Measurements from ENCODE around the gene HMGCS2.

The HMGCS2 gene

GRCh38 chr1:119747451-119747850 is 21.3 kb downstream of the HMGCS2 start:
- Histone ChIP-seq H3K4me1 (ENCODE audit: control insufficient read depth, low read depth, low read length) (peaks cover 10% of the 10 kb centered on the region), H3K27ac (ENCODE audit: low read length) (no peak overlapping the region), H3K36me3 (ENCODE audit: control insufficient read depth, low read depth, low read length) (peaks cover 20% of the 10 kb centered on the region), H3K9me3 (ENCODE audit: control insufficient read depth, low read depth, low read length) (no peaks in the 10 kb centered on the region), H3K4me3 (ENCODE audit: low read length) (no peak overlapping the region), H3K27me3 (ENCODE audit: control insufficient read depth, insufficient read depth, low read length) (no peaks in the 10 kb centered on the region), H3K9ac (ENCODE audit: low read length) (no peak overlapping the region)

- Histone ChIP-seq H3K36me3 (ENCODE audit: control insufficient read depth, low read depth, low read length) (peaks cover 44% of the 10 kb centered on the region), H3K27ac (ENCODE audit: low read length) (no peak overlapping the region), H3K4me1 (ENCODE audit: control insufficient read depth, low read depth, low read length) (peaks cover 10% of the 10 kb centered on the region), H3K9ac (ENCODE audit: low read length) (no peak overlapping the region), H3K9me3 (ENCODE audit: control insufficient read depth, low read depth, low read length) (no peaks in the 10 kb centered on the region), H3K27me3 (ENCODE audit: control insufficient read depth, insufficient read depth, low read length) (no peaks in the 10 kb centered on the region), H3K4me3 (ENCODE audit: low read length) (no peak overlapping the region)
Measured at GRCh38 chr1:119745034-119745433, 23.7 kb downstream of the HMGCS2 start.

GRCh38 chr1:119744598-119744942 is 24.1 kb downstream of the HMGCS2 start:
- Histone ChIP-seq H3K36me3 (ENCODE audit: control insufficient read depth, low read depth, low read length) (peaks cover 48% of the 10 kb centered on the region), H3K4me3 (ENCODE audit: low read length) (no peak overlapping the region), H3K4me1 (ENCODE audit: control insufficient read depth, low read depth, low read length) (peaks cover 10% of the 10 kb centered on the region), H3K9me3 (ENCODE audit: control insufficient read depth, low read depth, low read length) (no peaks in the 10 kb centered on the region), H3K9ac (ENCODE audit: low read length) (no peak overlapping the region), H3K27me3 (ENCODE audit: control insufficient read depth, insufficient read depth, low read length) (no peaks in the 10 kb centered on the region), H3K27ac (ENCODE audit: low read length) (no peak overlapping the region)

- Histone ChIP-seq H3K27me3 (ENCODE audit: control insufficient read depth, insufficient read depth, low read length) (no peaks in the 10 kb centered on the region), H3K4me1 (ENCODE audit: control insufficient read depth, low read depth, low read length) (peaks cover 10% of the 10 kb centered on the region), H3K9ac (ENCODE audit: low read length) (no peak overlapping the region), H3K4me3 (ENCODE audit: low read length) (no peak overlapping the region), H3K27ac (ENCODE audit: low read length) (no peak overlapping the region), H3K36me3 (ENCODE audit: control insufficient read depth, low read depth, low read length) (peaks cover 54% of the 10 kb centered on the region), H3K9me3 (ENCODE audit: control insufficient read depth, low read depth, low read length) (no peaks in the 10 kb centered on the region)
Measured at GRCh38 chr1:119743776-119744597, 24.7 kb downstream of the HMGCS2 start.

- Histone ChIP-seq H3K4me1 (ENCODE audit: control insufficient read depth, low read depth, low read length) (peaks cover 10% of the 10 kb centered on the region), H3K9me3 (ENCODE audit: control insufficient read depth, low read depth, low read length) (no peaks in the 10 kb centered on the region), H3K27ac (ENCODE audit: low read length) (no peak overlapping the region), H3K27me3 (ENCODE audit: control insufficient read depth, insufficient read depth, low read length) (no peaks in the 10 kb centered on the region), H3K36me3 (ENCODE audit: control insufficient read depth, low read depth, low read length) (peaks cover 61% of the 10 kb centered on the region), H3K4me3 (ENCODE audit: low read length) (no peak overlapping the region), H3K9ac (ENCODE audit: low read length) (no peak overlapping the region)
Measured at GRCh38 chr1:119743308-119743707, 25.4 kb downstream of the HMGCS2 start.

GRCh38 chr1:119742677-119743076 is 26.0 kb downstream of the HMGCS2 start:
- no peaks in the 10 kb centered on the region for H3K27me3 ChIP-seq (ENCODE audit: control insufficient read depth, insufficient read depth, low read length)
- H3K27ac ChIP-seq (ENCODE audit: low read length) = no peak overlapping the region
- peaks cover 67% of the 10 kb centered on the region for H3K36me3 ChIP-seq (ENCODE audit: control insufficient read depth, low read depth, low read length)
- no peak overlapping the region for H3K4me3 ChIP-seq (ENCODE audit: low read length)
- H3K9me3 ChIP-seq (ENCODE audit: control insufficient read depth, low read depth, low read length) = no peaks in the 10 kb centered on the region
- H3K9ac ChIP-seq (ENCODE audit: low read length) = no peak overlapping the region
- peaks cover 10% of the 10 kb centered on the region for H3K4me1 ChIP-seq (ENCODE audit: control insufficient read depth, low read depth, low read length)

GRCh38 chr1:119742202-119742601 is 26.5 kb downstream of the HMGCS2 start:
- H3K9me3 ChIP-seq (ENCODE audit: control insufficient read depth, low read depth, low read length) = no peaks in the 10 kb centered on the region
- H3K4me1 ChIP-seq (ENCODE audit: control insufficient read depth, low read depth, low read length) = peaks cover 10% of the 10 kb centered on the region
- H3K9ac ChIP-seq (ENCODE audit: low read length) = no peak overlapping the region
- H3K4me3 ChIP-seq (ENCODE audit: low read length) = no peak overlapping the region
- H3K27me3 ChIP-seq (ENCODE audit: control insufficient read depth, insufficient read depth, low read length) = no peaks in the 10 kb centered on the region
- peaks cover 70% of the 10 kb centered on the region for H3K36me3 ChIP-seq (ENCODE audit: control insufficient read depth, low read depth, low read length)
- H3K27ac ChIP-seq (ENCODE audit: low read length) = no peak overlapping the region

- H3K36me3 ChIP-seq (ENCODE audit: control insufficient read depth, low read depth, low read length) = peaks cover 81% of the 10 kb centered on the region
- H3K4me1 ChIP-seq (ENCODE audit: control insufficient read depth, low read depth, low read length) = peaks cover 4% of the 10 kb centered on the region
- no peaks in the 10 kb centered on the region for H3K9me3 ChIP-seq (ENCODE audit: control insufficient read depth, low read depth, low read length)
- no peak overlapping the region for H3K27ac ChIP-seq (ENCODE audit: low read length)
- no peak overlapping the region for H3K4me3 ChIP-seq (ENCODE audit: low read length)
- no peak overlapping the region for H3K9ac ChIP-seq (ENCODE audit: low read length)
- H3K27me3 ChIP-seq (ENCODE audit: control insufficient read depth, insufficient read depth, low read length) = no peaks in the 10 kb centered on the region
Measured at GRCh38 chr1:119740896-119741780, 27.6 kb downstream of the HMGCS2 start.

GRCh38 chr1:119740261-119740660 is 28.4 kb downstream of the HMGCS2 start:
- no peaks in the 10 kb centered on the region for H3K9me3 ChIP-seq (ENCODE audit: control insufficient read depth, low read depth, low read length)
- peaks cover 90% of the 10 kb centered on the region for H3K36me3 ChIP-seq (ENCODE audit: control insufficient read depth, low read depth, low read length)
- no peaks in the 10 kb centered on the region for H3K4me1 ChIP-seq (ENCODE audit: control insufficient read depth, low read depth, low read length)
- no peak overlapping the region for H3K27ac ChIP-seq (ENCODE audit: low read length)
- no peak overlapping the region for H3K9ac ChIP-seq (ENCODE audit: low read length)
- H3K4me3 ChIP-seq (ENCODE audit: low read length) = no peak overlapping the region
- H3K27me3 ChIP-seq (ENCODE audit: control insufficient read depth, insufficient read depth, low read length) = no peaks in the 10 kb centered on the region

- no peak overlapping the region for H3K9ac ChIP-seq (ENCODE audit: low read length)
- H3K36me3 ChIP-seq (ENCODE audit: control insufficient read depth, low read depth, low read length) = peaks cover 98% of the 10 kb centered on the region
- no peak overlapping the region for H3K4me3 ChIP-seq (ENCODE audit: low read length)
- H3K27ac ChIP-seq (ENCODE audit: low read length) = no peak overlapping the region
- no peaks in the 10 kb centered on the region for H3K9me3 ChIP-seq (ENCODE audit: control insufficient read depth, low read depth, low read length)
- H3K27me3 ChIP-seq (ENCODE audit: control insufficient read depth, insufficient read depth, low read length) = no peaks in the 10 kb centered on the region
- H3K4me1 ChIP-seq (ENCODE audit: control insufficient read depth, low read depth, low read length) = no peaks in the 10 kb centered on the region
Measured at GRCh38 chr1:119739150-119739549, 29.6 kb downstream of the HMGCS2 start.

GRCh38 chr1:119738100-119738720 is 30.5 kb downstream of the HMGCS2 start:
- no peaks in the 10 kb centered on the region for H3K4me1 ChIP-seq (ENCODE audit: control insufficient read depth, low read depth, low read length)
- H3K27me3 ChIP-seq (ENCODE audit: control insufficient read depth, insufficient read depth, low read length) = no peaks in the 10 kb centered on the region
- no peak overlapping the region for H3K4me3 ChIP-seq (ENCODE audit: low read length)
- no peak overlapping the region for H3K9ac ChIP-seq (ENCODE audit: low read length)
- peaks cover 98% of the 10 kb centered on the region for H3K36me3 ChIP-seq (ENCODE audit: control insufficient read depth, low read depth, low read length)
- no peak overlapping the region for H3K27ac ChIP-seq (ENCODE audit: low read length)
- no peaks in the 10 kb centered on the region for H3K9me3 ChIP-seq (ENCODE audit: control insufficient read depth, low read depth, low read length)

Measured in iPS-18a (cell line).